IMR-90 (cell line): ENCODE results near the gene ZNF774. TPM values are rescaled to one million over a fixed set of nuclear protein-coding genes. Genes with fewer than 3 reads are reported as not detected.

ENCODE experiments used
- ATAC-seq: fragments of 200-7000 bp; cut with Tn5 transposase; 2 replicates; pipeline ENCODE4 v1.9.1; 2020; ENCODE audit warnings: low read depth, mild to moderate bottlenecking, moderate library complexity
- BruUV-seq: library from RNA; stranded (reverse); fragments of 400-500 nt; replicated peaks from 2 replicates; lab custom pipeline; 2021; lab: Mats Ljungman, UMichigan
- CTCF ChIA-PET: fragments of 300-600 bp; formaldehyde crosslinking; extraction: SDS; loops from one replicate; lab custom pipeline; 2021; ENCODE audit warnings: antibody characterized with exemption; lab: Yijun Ruan, JAX
- POLR2A ChIA-PET: fragments of 300-600 bp; sonication (Branson Sonifier 250); formaldehyde crosslinking; loops from one replicate; lab custom pipeline; 2022; ENCODE audit warnings: antibody characterized with exemption; ENCODE audit not compliant: unreplicated experiment; lab: Charles Lee
- DNase-seq: peaks from one replicate; pipeline ENCODE4 v3.0.0; 2013
- H2AFZ ChIP-seq: replicated peaks from 2 replicates; pipeline ENCODE3; 2013; ENCODE audit warnings: low read length, mild to moderate bottlenecking; ENCODE audit not compliant: poor library complexity
- H2AK5ac ChIP-seq: 2 replicates; pipeline ENCODE4 v1.6.1; 2013; ENCODE audit warnings: low read depth, low read length, inconsistent platforms
- H2AK9ac ChIP-seq: replicated peaks from 2 replicates; pipeline ENCODE3; 2013; ENCODE audit warnings: mild to moderate bottlenecking, low read depth, low read length, moderate library complexity; ENCODE audit not compliant: poor library complexity
- H2BK120ac ChIP-seq: 2 replicates; pipeline ENCODE4 v1.6.1; 2013; ENCODE audit warnings: low read depth, low read length, inconsistent platforms
- H2BK15ac ChIP-seq: 3 replicates; pipeline ENCODE4 v1.6.1; 2013; ENCODE audit warnings: low read depth, low read length, inconsistent platforms
- H2BK20ac ChIP-seq: 2 replicates; pipeline ENCODE4 v1.6.1; 2013; ENCODE audit warnings: low read depth, mild to moderate bottlenecking, inconsistent platforms, low read length, moderate library complexity
- H2BK5ac ChIP-seq: 2 replicates; pipeline ENCODE4 v1.6.1; 2013; ENCODE audit warnings: mild to moderate bottlenecking, low read depth, low read length, inconsistent platforms; ENCODE audit not compliant: poor library complexity, severe bottlenecking
- H3K14ac ChIP-seq: replicated peaks from 2 replicates; pipeline ENCODE4 v1.6.1; 2013; ENCODE audit warnings: low read depth, low read length, inconsistent platforms
- H3K18ac ChIP-seq: 2 replicates; pipeline ENCODE4 v1.6.1; 2013; ENCODE audit warnings: low read depth, low read length, control low read depth
- H3K23ac ChIP-seq: 2 replicates; pipeline ENCODE4 v1.6.1; 2013; ENCODE audit warnings: low read depth, low read length, inconsistent platforms
- H3K27ac ChIP-seq: 2 replicates; pipeline ENCODE4 v1.5.1; 2013; ENCODE audit warnings: mild to moderate bottlenecking, control low read depth, low read length; ENCODE audit not compliant: insufficient read depth
- H3K27me3 ChIP-seq: 2 replicates; pipeline ENCODE4 v1.6.1; 2013; ENCODE audit warnings: low read length; ENCODE audit not compliant: control insufficient read depth, insufficient read depth
- H3K36me3 ChIP-seq: 2 replicates; pipeline ENCODE4 v1.6.1; 2013; ENCODE audit warnings: low read length, mixed read lengths; ENCODE audit not compliant: control insufficient read depth, insufficient read depth
- H3K4ac ChIP-seq: 2 replicates; pipeline ENCODE4 v1.6.1; 2013; ENCODE audit warnings: low read depth, low read length, inconsistent platforms
- H3K4me1 ChIP-seq: 2 replicates; pipeline ENCODE4 v1.6.1; 2013; ENCODE audit warnings: low read length, mixed read lengths; ENCODE audit not compliant: control insufficient read depth, insufficient read depth
- H3K4me2 ChIP-seq: 2 replicates; pipeline ENCODE4 v1.6.1; 2013; ENCODE audit warnings: low read depth, mild to moderate bottlenecking, control low read depth, low read length, moderate library complexity
- H3K4me3 ChIP-seq: 2 replicates; pipeline ENCODE4 v1.5.1; 2013; ENCODE audit warnings: low read depth, mild to moderate bottlenecking, control low read depth, low read length, moderate library complexity; ENCODE audit not compliant: insufficient read depth
- H3K56ac ChIP-seq: 2 replicates; pipeline ENCODE4 v1.6.1; 2013; ENCODE audit warnings: low read length, inconsistent platforms; ENCODE audit not compliant: insufficient read depth; ENCODE audit errors: extremely low read depth
- H3K79me1 ChIP-seq, 2 experiments: 2 replicates each; pipeline ENCODE4 v1.6.1; 2013; ENCODE audit warnings: low read length in 2 of 2, inconsistent platforms in 1 of 2, low read depth in 1 of 2
- H3K9ac ChIP-seq: 2 replicates; pipeline ENCODE4 v1.6.1; 2013; ENCODE audit warnings: low read depth, low read length, control low read depth
- H3K9me1 ChIP-seq: 2 replicates; pipeline ENCODE4 v1.6.1; 2013; ENCODE audit warnings: low read length, inconsistent platforms; ENCODE audit not compliant: insufficient read depth
- H3K9me3 ChIP-seq: 2 replicates; pipeline ENCODE4 v1.6.1; 2013; ENCODE audit warnings: low read length; ENCODE audit not compliant: control insufficient read depth, insufficient read depth
- H4K20me1 ChIP-seq: 2 replicates; pipeline ENCODE4 v1.6.1; 2013; ENCODE audit warnings: low read length, inconsistent platforms; ENCODE audit not compliant: insufficient read depth
- H4K5ac ChIP-seq: 2 replicates; pipeline ENCODE4 v1.6.1; 2013; ENCODE audit warnings: mild to moderate bottlenecking, low read depth, low read length, control low read depth
- H4K8ac ChIP-seq, 2 experiments: 2 replicates each; pipeline ENCODE4 v1.6.1; 2013; ENCODE audit warnings: low read depth in 2 of 2, low read length in 2 of 2, control low read depth in 1 of 2, inconsistent platforms in 1 of 2
- H4K91ac ChIP-seq: 2 replicates; pipeline ENCODE4 v1.6.1; 2013; ENCODE audit warnings: low read depth, low read length, inconsistent platforms; ENCODE audit not compliant: insufficient read depth
- MAFK ChIP-seq: IDR thresholded peaks from 2 replicates; pipeline ENCODE4 v1.6.1; 2012; ENCODE audit warnings: low read depth, low read length, improper control_type of control experiment
- MAZ ChIP-seq: IDR thresholded peaks from 2 replicates; pipeline ENCODE4 v1.6.1; 2012; ENCODE audit warnings: low read depth, mild to moderate bottlenecking, low read length, improper control_type of control experiment, moderate library complexity, borderline replicate concordance
- NFE2L2 ChIP-seq: fragments of 150-350 bp; IDR thresholded peaks from 2 replicates; pipeline ENCODE4 v1.6.1; 2016; ENCODE audit warnings: low read depth, mild to moderate bottlenecking, low read length
- POLR2A ChIP-seq: IDR thresholded peaks from 2 replicates; pipeline ENCODE4 v1.6.1; 2012; ENCODE audit warnings: mild to moderate bottlenecking, low read depth, low read length
- RFX5 ChIP-seq: IDR thresholded peaks from 2 replicates; pipeline ENCODE4 v1.8.0; 2012; ENCODE audit warnings: low read depth, mild to moderate bottlenecking, low read length, moderate library complexity
- SMC3 ChIP-seq: fragments of 150-350 bp; IDR thresholded peaks from 2 replicates; pipeline ENCODE4 v1.6.1; 2016; ENCODE audit warnings: low read depth, mild to moderate bottlenecking, antibody characterized with exemption, low read length, moderate library complexity
- WGBS, 2 experiments: methylation state at CpG; one replicate each; pipeline versions ENCODE4 v1.1.5 to v1.1.7; 2013; ENCODE audit warnings: missing lambda C conversion rate in 2 of 2; ENCODE audit not compliant: insufficient read length in 1 of 2; ENCODE audit errors: extremely low coverage in 2 of 2; 5-methylcytosine and 5-hydroxymethylcytosine counted together
- dilution Hi-C: fragments of 300-500 bp; cut with HindIII; formaldehyde crosslinking; loops from one replicate; pipeline ENCODE4 v1.14.3; 2018; ENCODE audit warnings: low sequenced_read_pairs; ENCODE audit not compliant: unreplicated experiment
- in situ Hi-C: fragments of 300-500 bp; cut with MboI; formaldehyde crosslinking; loops from 3 replicates; pipeline ENCODE4 v1.14.3; 2019; ENCODE audit warnings: low sequenced_read_pairs, inconsistent platforms, mixed read lengths
- intact Hi-C: fragments of 100-400 bp; cut with micrococcal nuclease; formaldehyde crosslinking; loops from 2 replicates; pipeline ENCODE4 v1.10.0; 2022
- polyA plus RNA-seq, 3 experiments: library from polyadenylated mRNA; depleted of rRNA; stranded (reverse); fragments of >200 nt; gene quantifications; 2 replicates each; pipeline ENCODE4 v1.2.3, GENCODE V29; 2012; ENCODE audit warnings: low replicate concordance in 1 of 3
- total RNA-seq: library from RNA; depleted of rRNA; stranded (reverse); fragments of >200 nt; gene quantifications from 2 replicates; pipeline ENCODE4 v1.2.3, GENCODE V29; 2012
- TF ChIP-seq, protein P1 (sequence below): conservative IDR thresholded peaks from 2 replicates; pipeline ENCODE4 v1.5.1; 2012; ENCODE audit warnings: mild to moderate bottlenecking, low read depth, low read length, improper control_type of control experiment

ZNF774 gene
- total and polyA plus RNA-seq, 2 of the 4 experiments (the other 2 are of a cell fraction) = 0.91 to 1.1 TPM

DNA sequence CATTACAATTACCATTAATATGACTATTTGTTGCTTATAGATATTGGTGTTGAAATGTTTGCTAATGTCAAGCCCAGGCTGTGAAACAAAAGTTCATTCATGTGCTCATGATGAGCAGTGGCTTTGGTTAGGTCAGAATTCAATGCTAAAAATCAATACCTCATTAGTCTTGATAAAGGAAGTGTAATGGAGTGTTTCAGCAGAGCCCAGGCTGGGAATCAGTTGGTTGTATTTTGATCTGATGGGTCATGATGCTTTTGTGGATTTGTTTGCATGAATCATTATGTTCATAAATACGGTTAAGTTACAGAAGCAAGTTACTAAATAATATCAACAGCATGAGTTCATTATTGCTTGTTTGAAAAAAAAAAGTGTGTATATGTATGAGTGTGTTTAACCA, 13.6 kb upstream of the ZNF774 start:
- Histone ChIP-seq H2BK120ac (no peak overlapping the region), H4K8ac (no peak overlapping the region), H4K20me1 (no peaks in the 10 kb centered on the region), H3K4ac (no peak overlapping the region), H2BK20ac (no peak overlapping the region), H3K9me1 (peaks cover 8% of the 10 kb centered on the region), H3K14ac (no peak overlapping the region), H3K4me1 (peaks cover 12% of the 10 kb centered on the region), H4K91ac (no peak overlapping the region), H4K5ac (no peak overlapping the region), H3K4me2 (no peak overlapping the region), H2AK9ac (no peak overlapping the region), H3K9me3 (no peaks in the 10 kb centered on the region), H3K9ac (no peak overlapping the region), H3K56ac (no peak overlapping the region), H2BK5ac (no peak overlapping the region), H2AK5ac (no peak overlapping the region), H3K36me3 (no peaks in the 10 kb centered on the region), H3K79me1 (no peaks in the 10 kb centered on the region; a peak in 1 of 4 replicates), H3K27me3 (no peaks in the 10 kb centered on the region), H3K4me3 (no peak overlapping the region), H3K27ac (no peak overlapping the region), H3K23ac (no peak overlapping the region), H2BK15ac (no peak overlapping the region), H3K18ac (no peak overlapping the region), H2AFZ (no peak overlapping the region)
- DNase-seq (no peak), ATAC-seq (no peak)
- BruUV-seq = no TSS peak
- intact Hi-C loops (no loop called here), dilution Hi-C loops (no loop called here), in situ Hi-C loops (no loop called here)
- ChIA-PET CTCF (no interaction called here), POLR2A (no interaction called here)
- no CpG with 5 or more reads among the region's 1 CpG for WGBS, 2 experiments
- TF ChIP-seq NFE2L2 (no peak), SMC3 (no peak), RFX5 (no peak), MAZ (no peak), MAFK (no peak), POLR2A (no peak)
- TF ChIP-seq, protein P1, sequence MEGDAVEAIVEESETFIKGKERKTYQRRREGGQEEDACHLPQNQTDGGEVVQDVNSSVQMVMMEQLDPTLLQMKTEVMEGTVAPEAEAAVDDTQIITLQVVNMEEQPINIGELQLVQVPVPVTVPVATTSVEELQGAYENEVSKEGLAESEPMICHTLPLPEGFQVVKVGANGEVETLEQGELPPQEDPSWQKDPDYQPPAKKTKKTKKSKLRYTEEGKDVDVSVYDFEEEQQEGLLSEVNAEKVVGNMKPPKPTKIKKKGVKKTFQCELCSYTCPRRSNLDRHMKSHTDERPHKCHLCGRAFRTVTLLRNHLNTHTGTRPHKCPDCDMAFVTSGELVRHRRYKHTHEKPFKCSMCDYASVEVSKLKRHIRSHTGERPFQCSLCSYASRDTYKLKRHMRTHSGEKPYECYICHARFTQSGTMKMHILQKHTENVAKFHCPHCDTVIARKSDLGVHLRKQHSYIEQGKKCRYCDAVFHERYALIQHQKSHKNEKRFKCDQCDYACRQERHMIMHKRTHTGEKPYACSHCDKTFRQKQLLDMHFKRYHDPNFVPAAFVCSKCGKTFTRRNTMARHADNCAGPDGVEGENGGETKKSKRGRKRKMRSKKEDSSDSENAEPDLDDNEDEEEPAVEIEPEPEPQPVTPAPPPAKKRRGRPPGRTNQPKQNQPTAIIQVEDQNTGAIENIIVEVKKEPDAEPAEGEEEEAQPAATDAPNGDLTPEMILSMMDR = no peak
